Right forelimb (tissue), 1 donor: ENCODE data around the gene RNF186.
"Not testable (repeated sequence)": the region's sequence is repeated elsewhere in the genome, so short reads cannot be mapped to it uniquely, and the experiment has no call there.

Source experiments
- DNase-seq: peaks from one replicate; pipeline ENCODE4 v3.0.0-alpha.2; 2018

The RNF186 gene

GRCh38 chr1:19814681-19815503 lies at the start of gene RNF186:
Gene RNF186 (minus strand): TSS chr1:19815283. CDS start chr1:19815101, 182 bp downstream.
- no peak for DNase-seq

- no peak for DNase-seq
Measured at GRCh38 chr1:19864570-19865160, 49.6 kb upstream of the RNF186 start.

- no peak for DNase-seq
Measured at GRCh38 chr1:19862944-19863343, 47.9 kb upstream of the RNF186 start.

GRCh38 chr1:19861842-19862530 lies 46.9 kb upstream of the RNF186 start:
- DNase-seq = no peak

GRCh38 chr1:19861034-19861433 lies 46.0 kb upstream of the RNF186 start:
- no peak for DNase-seq

- DNase-seq = no peak
Measured at GRCh38 chr1:19860418-19860817, 45.3 kb upstream of the RNF186 start.

- DNase-seq = no peak
Measured at GRCh38 chr1:19859876-19860275, 44.8 kb upstream of the RNF186 start.

GRCh38 chr1:19858893-19859292 lies 43.8 kb upstream of the RNF186 start:
- DNase-seq = no peak

GRCh38 chr1:19854866-19855265 lies 39.8 kb upstream of the RNF186 start:
- DNase-seq = no peak

GRCh38 chr1:19852036-19852435 lies 37.0 kb upstream of the RNF186 start:
- no peak for DNase-seq

GRCh38 chr1:19850214-19850613 lies 35.1 kb upstream of the RNF186 start:
- no peak for DNase-seq

GRCh38 chr1:19849307-19849706 lies 34.2 kb upstream of the RNF186 start:
- DNase-seq = not testable (repeated sequence)

- DNase-seq = not testable (repeated sequence)
Measured at GRCh38 chr1:19847334-19847733, 32.3 kb upstream of the RNF186 start.

GRCh38 chr1:19846338-19846737 lies 31.3 kb upstream of the RNF186 start:
- DNase-seq = no peak

- no peak for DNase-seq
Measured at GRCh38 chr1:19845555-19845954, 30.5 kb upstream of the RNF186 start.

- DNase-seq = no peak
Measured at GRCh38 chr1:19844731-19845495, 29.8 kb upstream of the RNF186 start.

- no peak for DNase-seq
Measured at GRCh38 chr1:19840228-19840627, 25.1 kb upstream of the RNF186 start.

GRCh38 chr1:19837866-19838265 lies 22.8 kb upstream of the RNF186 start:
- no peak for DNase-seq

- no peak for DNase-seq
Measured at GRCh38 chr1:19835578-19835977, 20.5 kb upstream of the RNF186 start.

- DNase-seq = no peak
Measured at GRCh38 chr1:19831441-19831840, 16.4 kb upstream of the RNF186 start.

- DNase-seq = no peak
Measured at GRCh38 chr1:19828546-19828945, 13.5 kb upstream of the RNF186 start.

GRCh38 chr1:19825298-19825697 lies 10.2 kb upstream of the RNF186 start:
- no peak for DNase-seq

GRCh38 chr1:19824541-19824940 lies 9.5 kb upstream of the RNF186 start:
- no peak for DNase-seq
